MCF 10A (cell line): ENCODE results near the gene KNDC1. TPM values are rescaled to one million over a fixed set of nuclear protein-coding genes. Genes with fewer than 3 reads are reported as not detected.

ENCODE experiments used
- BruUV-seq: library from RNA; stranded (reverse); fragments of 400-500 nt; replicated peaks from 2 replicates; lab custom pipeline; 2021; lab: Mats Ljungman, UMichigan
- CTCF ChIA-PET: fragments of 300-600 bp; sonication (Branson Sonifier 250); formaldehyde crosslinking; extraction: SDS; loops from one replicate; lab custom pipeline; 2021; ENCODE audit warnings: antibody characterized with exemption, inconsistent platforms; lab: Yijun Ruan, JAX
- POLR2A ChIA-PET: fragments of 300-600, 350-650 bp; sonication (Branson Sonifier 250); formaldehyde crosslinking; extraction: SDS; loops from one replicate; lab custom pipeline; 2020; ENCODE audit warnings: antibody characterized with exemption, inconsistent platforms; lab: Yijun Ruan, JAX
- DNase-seq: peaks from one replicate; pipeline ENCODE4 v3.0.0-alpha.2; 2018; ENCODE audit not compliant: unreplicated experiment
- H3K27ac Mint-ChIP-seq: one replicate; pipeline ENCODE4 v1.8.0; 2022; ENCODE audit warnings: mild to moderate bottlenecking, low read depth, mixed read lengths; ENCODE audit not compliant: unreplicated experiment
- H3K27me3 Mint-ChIP-seq: one replicate; pipeline ENCODE4 v1.8.0; 2022; ENCODE audit warnings: mixed read lengths; ENCODE audit not compliant: insufficient read depth, unreplicated experiment
- H3K36me3 Mint-ChIP-seq: one replicate; pipeline ENCODE4 v1.8.0; 2022; ENCODE audit warnings: mild to moderate bottlenecking, moderate library complexity, mixed read lengths; ENCODE audit not compliant: insufficient read depth, unreplicated experiment
- H3K4me1 Mint-ChIP-seq: one replicate; pipeline ENCODE4 v1.8.0; 2022; ENCODE audit warnings: mixed read lengths; ENCODE audit not compliant: insufficient read depth, unreplicated experiment
- H3K4me3 Mint-ChIP-seq: one replicate; pipeline ENCODE4 v1.8.0; 2022; ENCODE audit warnings: mild to moderate bottlenecking, moderate library complexity, mixed read lengths; ENCODE audit not compliant: unreplicated experiment
- H3K9me3 Mint-ChIP-seq: one replicate; pipeline ENCODE4 v1.8.0; 2022; ENCODE audit warnings: mixed read lengths; ENCODE audit not compliant: unreplicated experiment
- intact Hi-C: fragments of 100-400 bp; cut with micrococcal nuclease; formaldehyde crosslinking; loops from 2 replicates; pipeline ENCODE4 v1.14.1; 2022
- total RNA-seq: library from RNA; stranded (reverse); gene quantifications from 2 replicates; pipeline ENCODE4 v1.2.3, GENCODE V29; 2022
- TF ChIP-seq, protein P1 (sequence below): fragments of 200-600 bp; IDR thresholded peaks from one replicate; pipeline ENCODE4 v1.8.0; 2022; ENCODE audit warnings: antibody characterized with exemption, mild to moderate bottlenecking; ENCODE audit not compliant: unreplicated experiment

The KNDC1 gene
- total RNA-seq, 1 experiment from 2014 or later, result 2.1 TPM

GRCh38 chr10:133183646-133184378 lies 23.8 kb downstream of the KNDC1 start:
- intact Hi-C loops, result no loop called here
- Mint-ChIP-seq H3K4me3 (no peak overlapping the region), H3K27ac (no peak overlapping the region), H3K9me3 (peaks cover 16% of the 10 kb centered on the region), H3K27me3 (no peaks in the 10 kb centered on the region), H3K36me3 (no peaks in the 10 kb centered on the region), H3K4me1 (no peaks in the 10 kb centered on the region)
- no peak for DNase-seq
- no TSS peak for BruUV-seq
- TF ChIP-seq, protein P1, sequence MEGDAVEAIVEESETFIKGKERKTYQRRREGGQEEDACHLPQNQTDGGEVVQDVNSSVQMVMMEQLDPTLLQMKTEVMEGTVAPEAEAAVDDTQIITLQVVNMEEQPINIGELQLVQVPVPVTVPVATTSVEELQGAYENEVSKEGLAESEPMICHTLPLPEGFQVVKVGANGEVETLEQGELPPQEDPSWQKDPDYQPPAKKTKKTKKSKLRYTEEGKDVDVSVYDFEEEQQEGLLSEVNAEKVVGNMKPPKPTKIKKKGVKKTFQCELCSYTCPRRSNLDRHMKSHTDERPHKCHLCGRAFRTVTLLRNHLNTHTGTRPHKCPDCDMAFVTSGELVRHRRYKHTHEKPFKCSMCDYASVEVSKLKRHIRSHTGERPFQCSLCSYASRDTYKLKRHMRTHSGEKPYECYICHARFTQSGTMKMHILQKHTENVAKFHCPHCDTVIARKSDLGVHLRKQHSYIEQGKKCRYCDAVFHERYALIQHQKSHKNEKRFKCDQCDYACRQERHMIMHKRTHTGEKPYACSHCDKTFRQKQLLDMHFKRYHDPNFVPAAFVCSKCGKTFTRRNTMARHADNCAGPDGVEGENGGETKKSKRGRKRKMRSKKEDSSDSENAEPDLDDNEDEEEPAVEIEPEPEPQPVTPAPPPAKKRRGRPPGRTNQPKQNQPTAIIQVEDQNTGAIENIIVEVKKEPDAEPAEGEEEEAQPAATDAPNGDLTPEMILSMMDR, result no peak
- ChIA-PET CTCF (no interaction called here), POLR2A (no interaction called here)

DNA sequence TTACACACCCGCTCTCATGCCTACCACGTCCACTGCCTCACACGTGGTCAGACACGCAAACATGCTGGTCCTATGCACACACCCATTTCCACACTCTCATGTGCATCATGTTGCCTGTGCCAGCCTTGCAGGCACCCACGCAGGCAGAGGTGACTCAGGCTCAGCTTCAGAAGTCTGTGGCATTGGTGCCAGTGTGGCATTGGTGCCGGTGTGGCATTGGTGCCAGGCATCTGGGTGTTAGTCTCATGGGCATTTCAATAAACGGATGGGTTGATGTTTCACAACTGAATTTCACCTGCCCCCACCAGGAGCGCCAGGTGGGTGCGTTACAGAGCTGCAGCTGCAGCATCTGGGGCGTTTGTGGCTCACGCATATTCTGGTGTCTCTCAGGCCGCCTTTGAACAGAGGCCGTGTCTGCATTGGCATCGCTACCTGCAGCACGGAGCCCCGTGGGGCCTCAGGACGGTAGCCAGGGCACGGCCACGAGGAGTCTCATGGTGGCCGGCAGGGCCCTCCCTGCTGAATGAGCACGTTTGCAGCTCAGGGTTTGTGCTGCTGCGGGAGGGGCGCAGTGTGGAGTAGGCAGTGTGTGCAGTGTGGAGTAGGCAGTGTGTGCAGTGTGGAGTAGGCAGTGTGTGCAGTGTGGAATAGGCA lies 24.7 kb downstream of the KNDC1 start:
- TF ChIP-seq, protein P1, result no peak
- intact Hi-C loops, result no loop called here
- H3K27ac Mint-ChIP-seq, result no peak overlapping the region
- no peaks in the 10 kb centered on the region for H3K4me1 Mint-ChIP-seq
- CTCF ChIA-PET, result no interaction called here
- BruUV-seq, result no TSS peak
- POLR2A ChIA-PET, result no interaction called here
- peaks cover 16% of the 10 kb centered on the region for H3K9me3 Mint-ChIP-seq
- no peaks in the 10 kb centered on the region for H3K27me3 Mint-ChIP-seq
- DNase-seq, result no peak
- H3K36me3 Mint-ChIP-seq, result no peaks in the 10 kb centered on the region
- H3K4me3 Mint-ChIP-seq, result no peak overlapping the region

DNA sequence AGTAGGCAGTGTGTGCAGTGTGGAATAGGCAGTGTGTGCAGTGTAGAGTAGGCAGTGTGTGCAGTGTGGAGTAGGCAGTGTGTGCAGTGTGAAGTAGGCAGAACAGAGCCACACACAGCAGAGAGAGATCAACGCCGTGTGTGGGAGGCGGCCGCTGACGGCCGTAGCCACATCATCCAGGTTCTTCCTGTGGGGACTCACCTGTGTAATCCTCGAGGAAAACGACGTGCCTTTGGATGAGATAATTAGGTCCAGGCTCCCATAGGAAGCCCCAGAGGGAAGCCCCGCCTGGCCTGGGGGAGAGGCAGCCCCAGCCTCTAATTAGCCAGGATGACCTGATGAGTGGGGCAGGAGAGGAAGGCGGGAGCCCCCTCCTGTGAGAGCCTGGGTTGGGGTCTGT lies 25.4 kb downstream of the KNDC1 start:
- H3K27ac Mint-ChIP-seq, result no peak overlapping the region
- no TSS peak for BruUV-seq
- no peaks in the 10 kb centered on the region for H3K27me3 Mint-ChIP-seq
- ChIA-PET CTCF (no interaction called here), POLR2A (no interaction called here)
- H3K36me3 Mint-ChIP-seq, result no peaks in the 10 kb centered on the region
- peaks cover 16% of the 10 kb centered on the region for H3K9me3 Mint-ChIP-seq
- H3K4me1 Mint-ChIP-seq, result no peaks in the 10 kb centered on the region
- DNase-seq, result no peak
- TF ChIP-seq, protein P1, result no peak
- intact Hi-C loops, result no loop called here
- H3K4me3 Mint-ChIP-seq, result no peak overlapping the region

DNA sequence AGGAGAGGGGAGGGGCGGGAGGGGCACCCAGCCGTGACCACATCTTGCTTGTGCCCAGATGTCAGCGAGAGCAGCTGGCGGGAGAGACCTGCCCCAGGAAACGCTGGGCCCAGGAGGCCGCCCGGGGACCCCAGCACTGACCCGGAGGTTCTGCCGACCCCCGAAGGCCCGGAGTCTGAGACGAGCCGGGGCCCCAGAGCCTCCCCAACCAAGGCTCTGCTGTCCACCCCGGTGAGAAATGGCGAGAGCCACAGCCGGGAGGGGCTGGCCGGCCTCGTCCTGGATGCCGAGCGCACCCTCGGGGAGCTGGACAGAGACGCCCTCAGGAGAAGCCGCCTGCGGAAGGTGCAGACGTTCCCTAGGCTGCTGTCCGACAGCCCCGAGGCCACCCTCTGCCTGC lies 25.9 kb downstream of the KNDC1 start:
- no peak for DNase-seq
- POLR2A ChIA-PET, result no interaction called here
- no peak overlapping the region for H3K27ac Mint-ChIP-seq
- no peaks in the 10 kb centered on the region for H3K4me1 Mint-ChIP-seq
- intact Hi-C loops, result no loop called here
- BruUV-seq, result no TSS peak
- H3K27me3 Mint-ChIP-seq, result no peaks in the 10 kb centered on the region
- no peaks in the 10 kb centered on the region for H3K36me3 Mint-ChIP-seq
- CTCF ChIA-PET, result no interaction called here
- TF ChIP-seq, protein P1, result no peak
- H3K4me3 Mint-ChIP-seq, result no peak overlapping the region
- H3K9me3 Mint-ChIP-seq, result peaks cover 16% of the 10 kb centered on the region
